HepG2 (cell line): ENCODE results near the gene MTRR. TPM values are rescaled to one million over a fixed set of nuclear protein-coding genes. Genes with fewer than 3 reads are reported as not detected.

ENCODE experiments used
- ATAC-seq: fragments of 200-7000 bp; cut with Tn5 transposase; 3 replicates; pipeline ENCODE4 v1.9.1; 2020; ENCODE audit warnings: mild to moderate bottlenecking, moderate library complexity
- BruUV-seq: library from RNA; stranded (reverse); fragments of 400-500 nt; replicated peaks from 2 replicates; lab custom pipeline; 2021; lab: Mats Ljungman, UMichigan
- CTCF ChIA-PET: fragments of 300-600 bp; formaldehyde crosslinking; extraction: SDS; loops from one replicate; lab custom pipeline; 2021; ENCODE audit warnings: low total read pairs, inconsistent platforms, low intra/inter-chr PET ratio; lab: Yijun Ruan, JAX
- POLR2A ChIA-PET: fragments of 350-600 bp; sonication (Branson Sonifier 250); formaldehyde crosslinking; loops from one replicate; lab custom pipeline; 2020; ENCODE audit warnings: antibody characterized with exemption, inconsistent platforms; lab: Yijun Ruan, JAX
- DNase-seq: peaks from one replicate; pipeline ENCODE4 v3.0.0-alpha.2; 2015; ENCODE audit warnings: low spot score
- FAIRE-seq: peaks from 3 replicates; lab custom pipeline; 2011; peaks lifted over from hg19 to GRCh38; lab: Jason Lieb, UNC
- H2AFZ ChIP-seq: one replicate; pipeline ENCODE4 v1.6.1; 2011; ENCODE audit warnings: low read length, inconsistent platforms
- H3K27ac ChIP-seq: fragments of 300-600 bp; 3 replicates; pipeline ENCODE4 v1.8.0; 2011; ENCODE audit warnings: mixed run types, mild to moderate bottlenecking, mixed read lengths, low read length, inconsistent platforms; ENCODE audit not compliant: insufficient read depth; ENCODE audit errors: extremely low read length
- H3K27me3 ChIP-seq, 2 experiments: fragments of 200-600 bp in 1 of 2; 2 replicates in 1 of 2; 3 replicates in 1 of 2; pipeline versions ENCODE4 v1.6.0 to v1.8.0; 2011; ENCODE audit warnings: low read length in 2 of 2, mild to moderate bottlenecking in 2 of 2, moderate library complexity in 2 of 2, inconsistent platforms in 1 of 2; ENCODE audit not compliant: insufficient read depth in 2 of 2, control insufficient read depth in 1 of 2
- H3K36me3 ChIP-seq, 2 experiments: fragments of 200-600 bp in 1 of 2; replicated peaks in 1 of 2; 2 replicates in 1 of 2; 3 replicates in 1 of 2; pipeline versions ENCODE4 v1.5.1 to v1.8.0; 2011; ENCODE audit warnings: low read length in 2 of 2, inconsistent platforms in 1 of 2; ENCODE audit not compliant: insufficient read depth in 2 of 2, control insufficient read depth in 1 of 2
- H3K4me1 ChIP-seq: 2 replicates; pipeline ENCODE4 v1.5.1; 2012; ENCODE audit warnings: low read length, inconsistent platforms; ENCODE audit not compliant: insufficient read depth
- H3K4me2 ChIP-seq: 2 replicates; pipeline ENCODE4 v1.6.0; 2011; ENCODE audit warnings: low read depth, low read length, inconsistent platforms
- H3K4me3 ChIP-seq, 3 experiments: fragments of 200-600 bp in 1 of 3; sonication (generic), shearing (Covaris generic) in 1 of 3; replicated peaks in 1 of 3; 2 replicates each; pipeline ENCODE4 v1.5.1; 2011 to 2016; ENCODE audit warnings: low read length in 3 of 3, inconsistent platforms in 2 of 3, low read depth in 2 of 3, mild to moderate bottlenecking in 2 of 3, control low read depth in 1 of 3, mixed read lengths in 1 of 3; ENCODE audit not compliant: insufficient read depth in 1 of 3
- H3K79me2 ChIP-seq: one replicate; pipeline ENCODE4 v1.6.1; 2011; ENCODE audit warnings: low read length, inconsistent platforms; ENCODE audit not compliant: insufficient read depth
- H3K9ac ChIP-seq: 2 replicates; pipeline ENCODE4 v1.6.0; 2011; ENCODE audit warnings: mild to moderate bottlenecking, low read depth, low read length, inconsistent platforms; ENCODE audit not compliant: insufficient read depth
- H3K9me3 ChIP-seq: 2 replicates; pipeline ENCODE4 v1.5.1; 2012; ENCODE audit warnings: mild to moderate bottlenecking, low read length
- H4K20me1 ChIP-seq: 2 replicates; pipeline ENCODE4 v1.6.0; 2011; ENCODE audit warnings: inconsistent platforms, mild to moderate bottlenecking, low read length, moderate library complexity; ENCODE audit not compliant: insufficient read depth
- FUBP1 ChIP-seq: sonication (generic); formaldehyde crosslinking; IDR thresholded peaks from 2 replicates; pipeline ENCODE4 v1.5.1; 2020; ENCODE audit warnings: missing genetic modification reagents, mild to moderate bottlenecking, borderline replicate concordance
- HOXA5 ChIP-seq: sonication (generic); formaldehyde crosslinking; IDR thresholded peaks from 2 replicates; pipeline ENCODE4 v1.4.0; 2020; ENCODE audit warnings: missing genetic modification reagents
- POGK ChIP-seq: sonication (generic); formaldehyde crosslinking; conservative IDR thresholded peaks from 2 replicates; pipeline ENCODE4 v1.8.0; 2022; ENCODE audit warnings: mild to moderate bottlenecking, moderate library complexity, missing genetic modification reagents
- RAD21 ChIP-seq: fragments of 450-650 bp; formaldehyde crosslinking; IDR thresholded peaks from 2 replicates; pipeline ENCODE4 v1.5.0; 2020; ENCODE audit warnings: mild to moderate bottlenecking
- SYNCRIP ChIP-seq: fragments of 200-400 bp; formaldehyde crosslinking; IDR thresholded peaks from 2 replicates; pipeline ENCODE4 v1.6.1; 2018; ENCODE audit warnings: mild to moderate bottlenecking, low read depth, low read length; ENCODE audit not compliant: insufficient read depth
- ZBTB3 ChIP-seq: sonication (generic); formaldehyde crosslinking; IDR thresholded peaks from 2 replicates; pipeline ENCODE4 v1.4.0; 2020; ENCODE audit warnings: low read depth, mild to moderate bottlenecking, moderate library complexity, missing genetic modification reagents, borderline replicate concordance
- ZC3H4 ChIP-seq: sonication (generic); formaldehyde crosslinking; IDR thresholded peaks from 2 replicates; pipeline ENCODE4 v1.4.0; 2020; ENCODE audit warnings: missing genetic modification reagents, borderline replicate concordance
- ZFP37 ChIP-seq: sonication (generic); formaldehyde crosslinking; IDR thresholded peaks from 2 replicates; pipeline ENCODE4 v1.4.0; 2020; ENCODE audit warnings: missing genetic modification reagents, borderline replicate concordance
- ZNF160 ChIP-seq: sonication (generic); formaldehyde crosslinking; IDR thresholded peaks from 2 replicates; pipeline ENCODE4 v1.8.0; 2022; ENCODE audit warnings: mild to moderate bottlenecking, inconsistent platforms, missing genetic modification reagents
- ZNF225 ChIP-seq: sonication (generic); formaldehyde crosslinking; IDR thresholded peaks from 2 replicates; pipeline ENCODE4 v1.4.0; 2020; ENCODE audit warnings: mild to moderate bottlenecking, missing genetic modification reagents
- WGBS: methylation state at CpG from one replicate; pipeline ENCODE4 v1.1.6; 2017; ENCODE audit warnings: low lambda C conversion rate; 5-methylcytosine and 5-hydroxymethylcytosine counted together
- in situ Hi-C: cut with HindIII; loops from 2 replicates; pipeline ENCODE4 v1.10.0; 2017; ENCODE audit warnings: low pct_unique_long_range_greater_than_20kb; ENCODE audit not compliant: extremely low pct_ligation_motif_present
- intact Hi-C: fragments of 100-400 bp; cut with micrococcal nuclease; formaldehyde crosslinking; loops from one replicate; pipeline ENCODE4 v1.10.0; 2022; ENCODE audit not compliant: unreplicated experiment
- polyA plus RNA-seq, 8 experiments: library from polyadenylated mRNA; depleted of rRNA in 3 of 8; stranded (reverse) in 7 of 8; unstranded in 1 of 8; fragments of >200 nt; fragmentation: Illumina TruSeq in 4 of 8; extraction: Trizol in 4 of 8; gene quantifications; 2 replicates each; pipeline versions ENCODE4 v1.2.1 to v1.2.3, GENCODE V29; 2011 to 2016; ENCODE audit warnings: low read depth in 4 of 8, missing spikeins in 1 of 8, mixed read lengths in 1 of 8; ENCODE audit not compliant: insufficient read depth in 1 of 8
- total RNA-seq, 5 experiments: library from RNA; depleted of rRNA; stranded (reverse); fragments of >200 nt; fragmentation: Illumina TruSeq; extraction: Trizol; gene quantifications; 2 replicates each; pipeline ENCODE4 v1.2.3, GENCODE V29; 2016; ENCODE audit warnings: low read depth in 1 of 5

The MTRR gene
- total and polyA plus RNA-seq, 2 of the 13 experiments (the other 11 are each of a cell fraction or from before 2014, with no cell fraction given) = 39.2 to 59.2 TPM

- CTCF ChIA-PET = no interaction called here
- TF ChIP-seq ZNF225 (CRISPR knock-in tag) = no peak
- 0 out of 2 replicates have a peak, but pooled peaks have one; percentile 0 for TF ChIP-seq HOXA5 (CRISPR knock-in tag)
- TF ChIP-seq ZBTB3 = 0 out of 2 replicates have a peak, but pooled peaks have one; percentile 14
- TF ChIP-seq ZFP37 (CRISPR knock-in tag) = no peak
- 0 out of 2 replicates have a peak, but pooled peaks have one; percentile 41 for TF ChIP-seq ZNF160
- no peak for TF ChIP-seq ZC3H4
- no peak for TF ChIP-seq FUBP1 (CRISPR knock-in tag)
- TF ChIP-seq RAD21 (CRISPR knock-in tag) = 0 out of 2 replicates have a peak, but pooled peaks have one; percentile 18
- 0 out of 2 replicates have a peak, but pooled peaks have one; percentile 1 for TF ChIP-seq POGK (CRISPR knock-in tag)
- no peak for TF ChIP-seq SYNCRIP
Measured at GRCh38 chr5:7869474-7870136, 657 bp downstream of the MTRR start.

More at GRCh38 chr5:7869474-7870136, 657 bp downstream of the MTRR start:
- POLR2A ChIA-PET = interaction anchor here (0.9 to 2.1 kb wide), 4 partner anchors 9 to 588 kb away, joined by 3 to 18 read pairs (median 10); partner anchors contain the start of gene CFAP90
- intact Hi-C loops (loop anchor here (1.0 to 5.0 kb wide), 2 partner anchors 10 to 1237 kb away; partner anchors contain the start of genes NSUN2 and SRD5A1), in situ Hi-C loops (no loop called here)
- Histone ChIP-seq H3K9ac (peak overlapping the region; percentile 92), H3K79me2 (peaks cover 68% of the 10 kb centered on the region), H3K4me2 (peak overlapping the region; percentile 82), H3K4me1 (peaks cover 59% of the 10 kb centered on the region), H3K36me3 (peaks cover 0 to 34% of the 10 kb centered on the region in 2 experiments; a peak in 2 of 5 replicates), H3K27me3 (no peaks in the 10 kb centered on the region; a peak in 1 of 5 replicates), H3K9me3 (no peaks in the 10 kb centered on the region), H4K20me1 (peaks cover 15% of the 10 kb centered on the region; the same call in 1 of the 2 replicates), H2AFZ (no peak overlapping the region), H3K4me3 (peak overlapping the region; percentile 84 to 89 (median 87)), H3K27ac (peak overlapping the region; percentile 74)
- 1% methylated on average over 12 of the region's 41 CpGs for WGBS
- no TSS peak for BruUV-seq
- peak; percentile 59 for ATAC-seq
- no peak for FAIRE-seq
- no peak for DNase-seq
